ENCODE measurements around the gene EEFSEC. TPM values are rescaled to one million over a fixed set of nuclear protein-coding genes. Genes with fewer than 3 reads are reported as not detected.

EEFSEC gene
- total and polyA plus RNA-seq, 2 experiments from 2014 or later = 4.9 to 18.7 TPM

GRCh38 chr3:128127236-128127635 lies 26.0 kb upstream of the EEFSEC start:
- Histone ChIP-seq H3K79me2 (ENCODE audit: insufficient read depth) (peaks cover 12% of the 10 kb centered on the region), H3K4me3 (no peak overlapping the region), H3K9me3 (ENCODE audit: low read depth) (no peaks in the 10 kb centered on the region), H3K27me3 (replicated peaks; ENCODE audit: insufficient read depth) (no peaks in the 10 kb centered on the region), H3K4me2 (ENCODE audit: unreplicated experiment) (no peak overlapping the region), H2AFZ (no peak overlapping the region; the same call in 1 of the 2 replicates), H3K4me1 (ENCODE audit: insufficient read depth) (peaks cover 6% of the 10 kb centered on the region), H3K27ac (no peak overlapping the region), H3K9me2 (ENCODE audit: insufficient read depth) (no peaks in the 10 kb centered on the region), H3K9ac (no peak overlapping the region), H3K36me3 (ENCODE audit: low read depth) (no peaks in the 10 kb centered on the region), H4K20me1 (ENCODE audit: insufficient read depth) (no peaks in the 10 kb centered on the region), H3F3A (ENCODE audit: insufficient read depth) (0 out of 2 replicates have a peak, but pooled peaks cover 7% of the 10 kb centered on the region)
- in situ Hi-C loops (cut with MboI) = no loop called here
- 39 to 52% methylated on average over 2 of the region's 2 CpGs for WGBS, 2 experiments (ENCODE audit: low coverage in 1 of 2, low lambda C conversion rate in 2 of 2, missing lambda C conversion rate in 2 of 2)
- no peak for DNase-seq
- TF ChIP-seq EZH2 (IDR thresholded peaks at IDR 0.05; ENCODE audit: insufficient read depth, poor library complexity, severe bottlenecking) (no peak), EZH2phosphoT487 (IDR thresholded peaks at IDR 0.05; ENCODE audit: insufficient read depth, low read depth) (no peak)

- no peaks in the 10 kb centered on the region for H3K9me2 ChIP-seq (ENCODE audit: insufficient read depth)
- WGBS, 2 experiments (ENCODE audit: low coverage in 1 of 2, low lambda C conversion rate in 2 of 2, missing lambda C conversion rate in 2 of 2) = 26 to 33% methylated on average over 1 of the region's 1 CpG
- no peak for DNase-seq
- TF ChIP-seq EZH2phosphoT487 (IDR thresholded peaks at IDR 0.05; ENCODE audit: insufficient read depth, low read depth) (no peak), EZH2 (IDR thresholded peaks at IDR 0.05; ENCODE audit: insufficient read depth, poor library complexity, severe bottlenecking) (no peak)
- 0 out of 2 replicates have a peak, but pooled peaks cover 7% of the 10 kb centered on the region for H3F3A ChIP-seq (ENCODE audit: insufficient read depth)
- H3K27ac ChIP-seq = no peak overlapping the region
- no peak overlapping the region for H3K9ac ChIP-seq
- H3K36me3 ChIP-seq (ENCODE audit: low read depth) = no peaks in the 10 kb centered on the region
- H3K79me2 ChIP-seq (ENCODE audit: insufficient read depth) = peaks cover 2% of the 10 kb centered on the region
- H3K4me1 ChIP-seq (ENCODE audit: insufficient read depth) = no peaks in the 10 kb centered on the region
- no peaks in the 10 kb centered on the region for H3K9me3 ChIP-seq (ENCODE audit: low read depth)
- in situ Hi-C loops (cut with MboI) = no loop called here
- no peaks in the 10 kb centered on the region for H4K20me1 ChIP-seq (ENCODE audit: insufficient read depth)
- H3K4me3 ChIP-seq = no peak overlapping the region
- H2AFZ ChIP-seq = no peak overlapping the region
- no peak overlapping the region for H3K4me2 ChIP-seq (ENCODE audit: unreplicated experiment)
- no peaks in the 10 kb centered on the region for H3K27me3 ChIP-seq (replicated peaks; ENCODE audit: insufficient read depth)
These were observed 25.0 kb upstream of the EEFSEC start for GRCh38 chr3:128128251-128128650.

DNA sequence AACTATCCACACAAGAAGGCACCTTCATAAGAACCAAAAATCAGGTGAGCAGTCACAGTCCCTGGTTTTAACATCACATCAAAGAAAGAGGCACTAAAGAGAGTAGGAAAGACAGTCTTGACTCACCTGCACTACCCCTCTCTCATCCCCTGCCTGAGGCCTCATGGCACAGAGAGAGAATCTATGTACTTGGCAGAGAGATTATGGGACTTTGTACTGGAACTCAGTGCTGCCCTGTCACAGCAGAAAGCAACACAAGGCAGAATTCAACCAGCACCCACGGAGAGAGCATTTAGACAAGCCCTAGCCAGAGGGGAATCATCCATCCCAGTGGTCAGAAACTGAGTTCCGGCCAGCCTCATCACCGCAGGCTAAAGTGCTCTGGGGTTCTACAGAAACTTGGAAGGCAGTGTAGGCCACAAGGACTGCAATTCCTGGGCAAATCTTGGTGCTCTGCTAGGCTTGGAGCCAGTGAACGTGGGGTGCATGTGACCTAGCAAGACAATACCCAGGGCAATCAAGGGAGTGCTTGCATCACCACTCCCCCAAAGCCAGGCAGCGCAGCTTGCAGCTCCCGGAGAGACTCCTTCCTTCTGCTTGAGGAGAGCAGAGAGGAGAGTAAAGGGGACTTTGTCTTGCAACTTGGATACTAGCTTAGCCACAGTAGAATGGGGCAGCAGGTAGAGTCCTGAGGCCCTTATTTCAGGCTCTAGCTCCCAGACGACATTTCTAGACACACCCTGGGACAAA lies 21.2 kb upstream of the EEFSEC start:
- no peak overlapping the region for H3K4me3 ChIP-seq
- no peaks in the 10 kb centered on the region for H3F3A ChIP-seq (ENCODE audit: insufficient read depth)
- no peaks in the 10 kb centered on the region for H4K20me1 ChIP-seq (ENCODE audit: insufficient read depth)
- no peak overlapping the region for H3K4me2 ChIP-seq (ENCODE audit: unreplicated experiment)
- no peak for DNase-seq
- no peaks in the 10 kb centered on the region for H3K79me2 ChIP-seq (ENCODE audit: insufficient read depth)
- in situ Hi-C loops (cut with MboI) = no loop called here
- no peak overlapping the region for H2AFZ ChIP-seq
- WGBS, 2 experiments (ENCODE audit: low coverage in 1 of 2, low lambda C conversion rate in 2 of 2, missing lambda C conversion rate in 2 of 2) = 75 to 80% methylated on average over 7 of the region's 7 CpGs
- H3K4me1 ChIP-seq (ENCODE audit: insufficient read depth) = no peaks in the 10 kb centered on the region
- H3K36me3 ChIP-seq (ENCODE audit: low read depth) = no peaks in the 10 kb centered on the region
- no peak overlapping the region for H3K9ac ChIP-seq
- no peaks in the 10 kb centered on the region for H3K9me2 ChIP-seq (ENCODE audit: insufficient read depth)
- H3K27ac ChIP-seq = no peak overlapping the region
- H3K9me3 ChIP-seq (ENCODE audit: low read depth) = no peaks in the 10 kb centered on the region
- no peak for TF ChIP-seq EZH2 (IDR thresholded peaks at IDR 0.05; ENCODE audit: insufficient read depth, poor library complexity, severe bottlenecking)
- no peak for TF ChIP-seq EZH2phosphoT487 (IDR thresholded peaks at IDR 0.05; ENCODE audit: insufficient read depth, low read depth)
- no peaks in the 10 kb centered on the region for H3K27me3 ChIP-seq (replicated peaks; ENCODE audit: insufficient read depth)

- no peaks in the 10 kb centered on the region for H3F3A ChIP-seq (ENCODE audit: insufficient read depth)
- no peaks in the 10 kb centered on the region for H3K79me2 ChIP-seq (ENCODE audit: insufficient read depth)
- no peaks in the 10 kb centered on the region for H3K9me2 ChIP-seq (ENCODE audit: insufficient read depth)
- no peak overlapping the region for H3K9ac ChIP-seq
- no peaks in the 10 kb centered on the region for H3K4me1 ChIP-seq (ENCODE audit: insufficient read depth)
- no peaks in the 10 kb centered on the region for H4K20me1 ChIP-seq (ENCODE audit: insufficient read depth)
- H3K9me3 ChIP-seq (ENCODE audit: low read depth) = no peaks in the 10 kb centered on the region
- in situ Hi-C loops (cut with MboI) = no loop called here
- no peak overlapping the region for H3K4me3 ChIP-seq
- TF ChIP-seq EZH2 (IDR thresholded peaks at IDR 0.05; ENCODE audit: insufficient read depth, poor library complexity, severe bottlenecking) (no peak), EZH2phosphoT487 (IDR thresholded peaks at IDR 0.05; ENCODE audit: insufficient read depth, low read depth) (no peak)
- no peaks in the 10 kb centered on the region for H3K27me3 ChIP-seq (replicated peaks; ENCODE audit: insufficient read depth)
- no peak overlapping the region for H3K27ac ChIP-seq
- DNase-seq = peak; percentile 70
- 53 to 62% methylated on average over 3 of the region's 3 CpGs for WGBS, 2 experiments (ENCODE audit: low coverage in 1 of 2, low lambda C conversion rate in 2 of 2, missing lambda C conversion rate in 2 of 2)
- no peak overlapping the region for H2AFZ ChIP-seq
- H3K36me3 ChIP-seq (ENCODE audit: low read depth) = no peaks in the 10 kb centered on the region
- H3K4me2 ChIP-seq (ENCODE audit: unreplicated experiment) = no peak overlapping the region
These were observed 19.9 kb upstream of the EEFSEC start for GRCh38 chr3:128133273-128133883.

Data from GM23248 (cell line).